K562 (cell line): ENCODE measurements around the gene LRFN4. TPM values are rescaled to one million over a fixed set of nuclear protein-coding genes. Genes with fewer than 3 reads are reported as not detected.

ENCODE experiments used
- RAD21 ChIP-seq, 2 experiments: fragments of 250-450 bp in 1 of 2; fragments of 450-650 bp in 1 of 2; sonication (Bioruptor Pico) in 1 of 2; formaldehyde crosslinking in 1 of 2; IDR thresholded peaks in 1 of 2; conservative IDR thresholded peaks in 1 of 2; 2 replicates each; pipeline versions ENCODE4 v1.4.0 to v1.8.0; 2020 to 2022; ENCODE audit warnings: mild to moderate bottlenecking in 2 of 2, moderate library complexity in 1 of 2
- SLC30A9 ChIP-seq: fragments of 250-450 bp; sonication (Bioruptor Pico); IDR thresholded peaks from 2 replicates; pipeline ENCODE4 v1.8.0; 2022; ENCODE audit warnings: mild to moderate bottlenecking, moderate library complexity
- TAF15 ChIP-seq: fragments of 200-400 bp; formaldehyde crosslinking; IDR thresholded peaks from 2 replicates; pipeline ENCODE4 v1.6.1; 2017; ENCODE audit warnings: mild to moderate bottlenecking, low read depth, low read length, moderate library complexity
- ZNF551 ChIP-seq: fragments of 250-450 bp; sonication (Bioruptor Pico); IDR thresholded peaks from 2 replicates; pipeline ENCODE4 v1.5.0; 2021; ENCODE audit warnings: mild to moderate bottlenecking, moderate library complexity
- polyA plus RNA-seq, 8 experiments: library from polyadenylated mRNA; depleted of rRNA in 4 of 8; stranded (reverse) in 5 of 8; unstranded in 3 of 8; fragments of >200 nt; fragmentation: Nextera tagmentation in 2 of 8; fragmentation: Illumina TruSeq in 1 of 8; extraction: Ambion mirVana in 2 of 8; extraction: Trizol in 1 of 8; gene quantifications; 2 replicates each; pipeline versions ENCODE4 v1.2.1 to v1.2.3, GENCODE V29; 2011 to 2014; ENCODE audit warnings: inconsistent platforms in 1 of 8, missing spikeins in 1 of 8
- total RNA-seq, 7 experiments: library from RNA; depleted of rRNA in 6 of 7; stranded (reverse); fragments of >200 nt in 6 of 7; fragmentation: Illumina TruSeq in 2 of 7; extraction: Trizol in 2 of 7; gene quantifications; 2 replicates each; pipeline versions ENCODE4 v1.2.1 to v1.2.3, GENCODE V29; 2011 to 2021; ENCODE audit warnings: low replicate concordance in 1 of 7
- TF ChIP-seq, protein P1 (sequence below), 2 experiments: fragments of 450-650 bp; formaldehyde crosslinking in 1 of 2; IDR thresholded peaks; 2 replicates each; pipeline versions ENCODE4 v1.4.0 to v1.6.1; 2014 to 2020; ENCODE audit warnings: mild to moderate bottlenecking in 2 of 2, borderline replicate concordance in 1 of 2, low read depth in 1 of 2
- TF ChIP-seq, protein P2 (sequence below): sonication (generic); formaldehyde crosslinking; IDR thresholded peaks from 2 replicates; pipeline ENCODE4 v1.9.0; 2022; ENCODE audit warnings: mild to moderate bottlenecking, missing genetic modification reagents
- TF ChIP-seq, protein P3 (sequence below), 2 experiments: IDR thresholded peaks; 2 replicates each; pipeline ENCODE4 v1.6.1; 2011; ENCODE audit warnings: borderline replicate concordance in 1 of 2, control low read depth in 1 of 2, low read depth in 1 of 2, low read length in 1 of 2, mild to moderate bottlenecking in 1 of 2, mixed read lengths in 1 of 2, moderate library complexity in 1 of 2; ENCODE audit not compliant: insufficient read depth in 1 of 2, insufficient read length in 1 of 2, poor library complexity in 1 of 2, severe bottlenecking in 1 of 2; ENCODE audit errors: extremely low read depth in 1 of 2
- TF ChIP-seq, protein P4 (sequence below): fragments of 200-800 bp; sonication (Bioruptor generic); IDR thresholded peaks from 2 replicates; pipeline ENCODE4 v1.6.1; 2017; ENCODE audit warnings: missing genetic modification characterization, missing compliant biosample characterization

Gene LRFN4
- total and polyA plus RNA-seq, 9 of the 15 experiments (the other 6 are each of a cell fraction or from before 2014, with no cell fraction given): 0.10 to 60.1 (median 6.7) TPM

DNA sequence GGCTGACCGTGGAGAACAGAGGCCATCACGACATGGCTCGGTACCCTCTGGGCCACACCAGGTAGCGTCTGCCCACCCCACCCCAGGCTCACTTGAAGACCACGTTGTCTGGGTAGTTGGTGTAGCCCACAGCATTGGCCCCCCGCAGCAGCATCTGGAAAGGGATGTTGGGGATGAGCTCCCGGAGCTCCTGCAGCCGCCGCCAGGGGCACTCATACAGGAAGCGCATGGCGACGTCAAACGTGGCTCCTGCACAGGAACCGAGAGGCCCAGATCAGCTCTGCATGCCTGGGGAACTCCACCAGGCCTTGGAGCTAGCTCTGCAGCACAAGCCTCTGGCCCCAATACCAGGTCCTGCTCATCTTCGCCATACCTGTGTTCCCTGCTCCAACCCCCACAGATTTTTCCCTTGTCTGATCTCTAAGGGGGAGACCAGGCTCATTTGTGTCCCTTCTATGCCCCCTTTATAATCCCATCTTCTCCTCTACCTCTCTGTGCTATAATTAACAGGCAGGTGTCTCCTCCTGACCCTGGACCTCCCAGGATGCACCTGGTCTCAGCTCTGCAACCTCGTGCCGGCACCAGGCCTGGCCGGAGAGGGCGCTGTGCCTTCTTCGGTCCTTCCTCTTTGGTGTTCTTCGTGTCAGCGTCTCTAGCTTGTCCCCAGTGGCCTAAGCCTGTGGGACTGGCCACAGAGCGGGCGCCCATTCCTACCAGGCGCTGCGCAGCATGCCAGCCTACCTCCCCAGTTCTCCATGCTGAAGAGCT is 5.0 kb upstream of the LRFN4 start (continued):
- peak in 1 of 2 experiments; percentile 33; a peak in 1 of 4 replicates for TF ChIP-seq RAD21 (CRISPR knock-in tag; conservative IDR thresholded peaks at IDR 0.05 in 1 of 2, IDR thresholded peaks at IDR 0.05 in 1 of 2)
- no peak for TF ChIP-seq SLC30A9
- TF ChIP-seq ZNF551: no peak
- TF ChIP-seq, protein P1, sequence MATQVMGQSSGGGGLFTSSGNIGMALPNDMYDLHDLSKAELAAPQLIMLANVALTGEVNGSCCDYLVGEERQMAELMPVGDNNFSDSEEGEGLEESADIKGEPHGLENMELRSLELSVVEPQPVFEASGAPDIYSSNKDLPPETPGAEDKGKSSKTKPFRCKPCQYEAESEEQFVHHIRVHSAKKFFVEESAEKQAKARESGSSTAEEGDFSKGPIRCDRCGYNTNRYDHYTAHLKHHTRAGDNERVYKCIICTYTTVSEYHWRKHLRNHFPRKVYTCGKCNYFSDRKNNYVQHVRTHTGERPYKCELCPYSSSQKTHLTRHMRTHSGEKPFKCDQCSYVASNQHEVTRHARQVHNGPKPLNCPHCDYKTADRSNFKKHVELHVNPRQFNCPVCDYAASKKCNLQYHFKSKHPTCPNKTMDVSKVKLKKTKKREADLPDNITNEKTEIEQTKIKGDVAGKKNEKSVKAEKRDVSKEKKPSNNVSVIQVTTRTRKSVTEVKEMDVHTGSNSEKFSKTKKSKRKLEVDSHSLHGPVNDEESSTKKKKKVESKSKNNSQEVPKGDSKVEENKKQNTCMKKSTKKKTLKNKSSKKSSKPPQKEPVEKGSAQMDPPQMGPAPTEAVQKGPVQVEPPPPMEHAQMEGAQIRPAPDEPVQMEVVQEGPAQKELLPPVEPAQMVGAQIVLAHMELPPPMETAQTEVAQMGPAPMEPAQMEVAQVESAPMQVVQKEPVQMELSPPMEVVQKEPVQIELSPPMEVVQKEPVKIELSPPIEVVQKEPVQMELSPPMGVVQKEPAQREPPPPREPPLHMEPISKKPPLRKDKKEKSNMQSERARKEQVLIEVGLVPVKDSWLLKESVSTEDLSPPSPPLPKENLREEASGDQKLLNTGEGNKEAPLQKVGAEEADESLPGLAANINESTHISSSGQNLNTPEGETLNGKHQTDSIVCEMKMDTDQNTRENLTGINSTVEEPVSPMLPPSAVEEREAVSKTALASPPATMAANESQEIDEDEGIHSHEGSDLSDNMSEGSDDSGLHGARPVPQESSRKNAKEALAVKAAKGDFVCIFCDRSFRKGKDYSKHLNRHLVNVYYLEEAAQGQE (IDR thresholded peaks at IDR 0.05; ENCODE audit: borderline replicate concordance): 0 out of 2 replicates have a peak, but pooled peaks have one; percentile 17
- TF ChIP-seq, protein P1 (CRISPR knock-in tag; IDR thresholded peaks at IDR 0.05; ENCODE audit: low read depth): no peak
- TF ChIP-seq, protein P2, sequence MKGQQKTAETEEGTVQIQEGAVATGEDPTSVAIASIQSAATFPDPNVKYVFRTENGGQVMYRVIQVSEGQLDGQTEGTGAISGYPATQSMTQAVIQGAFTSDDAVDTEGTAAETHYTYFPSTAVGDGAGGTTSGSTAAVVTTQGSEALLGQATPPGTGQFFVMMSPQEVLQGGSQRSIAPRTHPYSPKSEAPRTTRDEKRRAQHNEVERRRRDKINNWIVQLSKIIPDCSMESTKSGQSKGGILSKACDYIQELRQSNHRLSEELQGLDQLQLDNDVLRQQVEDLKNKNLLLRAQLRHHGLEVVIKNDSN (CRISPR knock-in tag): peak; percentile 47
- TF ChIP-seq, protein P3, sequence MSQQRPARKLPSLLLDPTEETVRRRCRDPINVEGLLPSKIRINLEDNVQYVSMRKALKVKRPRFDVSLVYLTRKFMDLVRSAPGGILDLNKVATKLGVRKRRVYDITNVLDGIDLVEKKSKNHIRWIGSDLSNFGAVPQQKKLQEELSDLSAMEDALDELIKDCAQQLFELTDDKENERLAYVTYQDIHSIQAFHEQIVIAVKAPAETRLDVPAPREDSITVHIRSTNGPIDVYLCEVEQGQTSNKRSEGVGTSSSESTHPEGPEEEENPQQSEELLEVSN (IDR thresholded peaks at IDR 0.05; ENCODE audit: borderline replicate concordance in 1 of 2, extremely low read depth in 1 of 2, insufficient read depth in 1 of 2, insufficient read length in 1 of 2, low read depth in 1 of 2, low read length in 1 of 2, poor library complexity in 1 of 2, severe bottlenecking in 1 of 2): peak in 1 of 2 experiments; percentile 41
- TF ChIP-seq, protein P4, sequence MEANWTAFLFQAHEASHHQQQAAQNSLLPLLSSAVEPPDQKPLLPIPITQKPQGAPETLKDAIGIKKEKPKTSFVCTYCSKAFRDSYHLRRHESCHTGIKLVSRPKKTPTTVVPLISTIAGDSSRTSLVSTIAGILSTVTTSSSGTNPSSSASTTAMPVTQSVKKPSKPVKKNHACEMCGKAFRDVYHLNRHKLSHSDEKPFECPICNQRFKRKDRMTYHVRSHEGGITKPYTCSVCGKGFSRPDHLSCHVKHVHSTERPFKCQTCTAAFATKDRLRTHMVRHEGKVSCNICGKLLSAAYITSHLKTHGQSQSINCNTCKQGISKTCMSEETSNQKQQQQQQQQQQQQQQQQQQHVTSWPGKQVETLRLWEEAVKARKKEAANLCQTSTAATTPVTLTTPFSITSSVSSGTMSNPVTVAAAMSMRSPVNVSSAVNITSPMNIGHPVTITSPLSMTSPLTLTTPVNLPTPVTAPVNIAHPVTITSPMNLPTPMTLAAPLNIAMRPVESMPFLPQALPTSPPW (CRISPR knock-in tag): no peak
- no peak for TF ChIP-seq TAF15
